Astrocyte (in vitro differentiated cells and primary cell): ENCODE measurements around the gene KIF11.

Experiments used
- EZH2 ChIP-seq: IDR thresholded peaks from 2 replicates; pipeline ENCODE4 v1.6.1; 2012; ENCODE audit warnings: mild to moderate bottlenecking, low read length, inconsistent platforms; ENCODE audit not compliant: insufficient read depth
- TF ChIP-seq, protein P1 (sequence below): IDR thresholded peaks from 2 replicates; pipeline ENCODE4 v1.5.1; 2011; ENCODE audit warnings: low read depth, mild to moderate bottlenecking, inconsistent platforms, low read length, moderate library complexity; ENCODE audit not compliant: insufficient read depth

DNA sequence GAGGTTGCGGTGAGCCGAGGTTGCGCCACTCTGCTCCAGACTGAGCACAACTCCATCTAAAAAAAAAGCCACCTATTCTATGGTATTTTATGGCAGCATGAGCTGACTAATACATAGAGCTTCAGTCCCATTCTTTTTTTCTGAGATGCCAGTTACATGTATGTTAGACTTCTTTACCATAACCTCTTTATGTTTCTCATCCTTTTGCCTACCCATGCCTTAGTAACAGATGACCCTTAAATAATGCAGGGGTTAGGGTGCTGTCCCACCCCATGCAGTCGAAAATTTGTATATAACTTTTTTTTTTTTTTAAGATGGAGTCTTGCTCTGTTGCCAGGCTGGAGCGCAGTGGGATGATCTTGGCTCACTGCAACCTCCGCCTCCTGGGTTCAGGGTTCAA, 74.1 kb downstream of the KIF11 start:
- TF ChIP-seq, protein P1, sequence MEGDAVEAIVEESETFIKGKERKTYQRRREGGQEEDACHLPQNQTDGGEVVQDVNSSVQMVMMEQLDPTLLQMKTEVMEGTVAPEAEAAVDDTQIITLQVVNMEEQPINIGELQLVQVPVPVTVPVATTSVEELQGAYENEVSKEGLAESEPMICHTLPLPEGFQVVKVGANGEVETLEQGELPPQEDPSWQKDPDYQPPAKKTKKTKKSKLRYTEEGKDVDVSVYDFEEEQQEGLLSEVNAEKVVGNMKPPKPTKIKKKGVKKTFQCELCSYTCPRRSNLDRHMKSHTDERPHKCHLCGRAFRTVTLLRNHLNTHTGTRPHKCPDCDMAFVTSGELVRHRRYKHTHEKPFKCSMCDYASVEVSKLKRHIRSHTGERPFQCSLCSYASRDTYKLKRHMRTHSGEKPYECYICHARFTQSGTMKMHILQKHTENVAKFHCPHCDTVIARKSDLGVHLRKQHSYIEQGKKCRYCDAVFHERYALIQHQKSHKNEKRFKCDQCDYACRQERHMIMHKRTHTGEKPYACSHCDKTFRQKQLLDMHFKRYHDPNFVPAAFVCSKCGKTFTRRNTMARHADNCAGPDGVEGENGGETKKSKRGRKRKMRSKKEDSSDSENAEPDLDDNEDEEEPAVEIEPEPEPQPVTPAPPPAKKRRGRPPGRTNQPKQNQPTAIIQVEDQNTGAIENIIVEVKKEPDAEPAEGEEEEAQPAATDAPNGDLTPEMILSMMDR, result no peak
- TF ChIP-seq EZH2, result no peak
